Measurements from ENCODE around the gene ZAP70. TPM values are rescaled to one million over a fixed set of nuclear protein-coding genes. Genes with fewer than 3 reads are reported as not detected.

The ZAP70 gene
- total and polyA plus RNA-seq, 2 of the 13 experiments (the other 11 are each of a cell fraction or from before 2014, with no cell fraction given): 0.51 to 4.0 TPM

GRCh38 chr2:97713296-97714083, at the start of gene ZAP70 (continued):
- no peak for TF ChIP-seq ZSCAN29 (CRISPR knock-in tag; conservative IDR thresholded peaks at IDR 0.05)
- TF ChIP-seq BHLHE40 (IDR thresholded peaks at IDR 0.05; ENCODE audit: low read length): 0 out of 2 replicates have a peak, but pooled peaks have one; percentile 29

GRCh38 chr2:97663626-97663961, 49.8 kb upstream of the ZAP70 start:
- Histone ChIP-seq H3K36me3 (replicated peaks in 1 of 2; ENCODE audit: control insufficient read depth in 1 of 2, insufficient read depth in 2 of 2, low read length in 2 of 2) (peaks cover 9 to 16% of the 10 kb centered on the region in 2 experiments), H3K4me3 (replicated peaks in 1 of 3; ENCODE audit: insufficient read depth in 1 of 3, low read depth in 2 of 3, low read length in 3 of 3) (peak overlapping the region; percentile 80 to 96 (median 87)), H4K20me1 (ENCODE audit: insufficient read depth, low read length) (peaks cover 9% of the 10 kb centered on the region; the same call in 1 of the 2 replicates), H3K27me3 (ENCODE audit: control insufficient read depth in 1 of 2, insufficient read depth in 2 of 2, low read length in 2 of 2) (no peaks in the 10 kb centered on the region; a peak in 1 of 5 replicates), H3K4me1 (ENCODE audit: insufficient read depth, low read length) (peaks cover 44% of the 10 kb centered on the region), H3K79me2 (ENCODE audit: insufficient read depth, low read length) (peaks cover 20% of the 10 kb centered on the region), H3K27ac (ENCODE audit: extremely low read length, insufficient read depth, low read length) (peak overlapping the region; percentile 90), H3K4me2 (ENCODE audit: low read depth, low read length) (peak overlapping the region; percentile 92), H3K9ac (ENCODE audit: insufficient read depth, low read depth, low read length) (peak overlapping the region; percentile 87), H3K9me3 (ENCODE audit: low read length) (no peaks in the 10 kb centered on the region), H2AFZ (ENCODE audit: low read length) (no peak overlapping the region)
- ATAC-seq (no peak), DNase-seq (ENCODE audit: low spot score) (no peak), FAIRE-seq (no peak)
- BruUV-seq (replicated peaks): no TSS peak
- intact Hi-C loops (cut with micrococcal nuclease; ENCODE audit: unreplicated experiment) (loop anchor here (2.0 kb wide), 1 partner anchor 17 kb away; the partner anchor contains the start of gene COX5B), in situ Hi-C loops (cut with HindIII; ENCODE audit: extremely low pct_ligation_motif_present, low pct_unique_long_range_greater_than_20kb) (loop anchor here (5.0 to 25.0 kb wide), 2 partner anchors 76 to 1601 kb away; partner anchors contain the start of gene ANKRD36B)
- WGBS (ENCODE audit: low lambda C conversion rate): 0% methylated on average over 14 of the region's 46 CpGs
- ChIA-PET POLR2A (interaction anchor here (0.6 to 8.2 kb wide), 9 partner anchors 9 to 1596 kb away, joined by 3 to 298 read pairs (median 5); partner anchors contain the start of genes ANKRD36B and COX5B), CTCF (ENCODE audit: low intra/inter-chr PET ratio, low total read pairs) (interaction anchor here (1.2 to 2.6 kb wide), 2 partner anchors 34 to 73 kb away, joined by 4 to 10 read pairs; no protein-coding TSS in a partner anchor)
- TF ChIP-seq ZNF121 (CRISPR knock-in tag; IDR thresholded peaks at IDR 0.05) (no peak), SMYD3 (CRISPR knock-in tag; IDR thresholded peaks at IDR 0.05) (0 out of 2 replicates have a peak, but pooled peaks have one; percentile 47), POLR2A (IDR thresholded peaks at IDR 0.05; ENCODE audit: insufficient read depth in 1 of 2, low read depth in 2 of 2, low read length in 2 of 2) (peak in 1 of 2 experiments; percentile 19; a peak in 1 of 4 replicates), CHCHD3 (CRISPR knock-in tag; IDR thresholded peaks at IDR 0.05) (no peak), ZNF629 (CRISPR knock-in tag; conservative IDR thresholded peaks at IDR 0.05) (0 out of 2 replicates have a peak, but pooled peaks have one; percentile 1), ZNF691 (CRISPR knock-in tag; IDR thresholded peaks at IDR 0.05; ENCODE audit: borderline replicate concordance, low read depth) (no peak), RARG (CRISPR knock-in tag; IDR thresholded peaks at IDR 0.05; ENCODE audit: low read depth) (no peak), CCDC6 (CRISPR knock-in tag; IDR thresholded peaks at IDR 0.05) (peak; percentile 69; the same call in 1 of the 2 replicates), ZNF564 (CRISPR knock-in tag; IDR thresholded peaks at IDR 0.05) (0 out of 2 replicates have a peak, but pooled peaks have one; percentile 25), BRD4 (CRISPR knock-in tag; IDR thresholded peaks at IDR 0.05) (0 out of 2 replicates have a peak, but pooled peaks have one; percentile 4), ZNF607 (CRISPR knock-in tag; IDR thresholded peaks at IDR 0.05; ENCODE audit: borderline replicate concordance) (0 out of 2 replicates have a peak, but pooled peaks have one; percentile 9), ATF7-NPFF (CRISPR knock-in tag; IDR thresholded peaks at IDR 0.05; ENCODE audit: low read depth) (peak; percentile 40; the same call in 1 of the 2 replicates), TOPORS (CRISPR knock-in tag; IDR thresholded peaks at IDR 0.05) (peak; percentile 22; the same call in 1 of the 2 replicates), ZFY (CRISPR knock-in tag; IDR thresholded peaks at IDR 0.05) (peak; percentile 55), AGO2 (optimal IDR thresholded peaks at IDR 0.05; ENCODE audit: low read depth, low read length) (peak; percentile 58), ZNF776 (CRISPR knock-in tag; IDR thresholded peaks at IDR 0.05) (0 out of 2 replicates have a peak, but pooled peaks have one; percentile 8), PATZ1 (CRISPR knock-in tag; IDR thresholded peaks at IDR 0.05) (peak; percentile 61; the same call in 1 of the 2 replicates), RXRB (CRISPR knock-in tag; IDR thresholded peaks at IDR 0.05; ENCODE audit: borderline replicate concordance) (no peak), PHF8 (CRISPR knock-in tag; IDR thresholded peaks at IDR 0.05) (peak; percentile 35)
